BE2C (cell line): ENCODE results near the gene GAB4. TPM values are rescaled to one million over a fixed set of nuclear protein-coding genes. Genes with fewer than 3 reads are reported as not detected.

Experiments used
- DNase-seq: peaks from one replicate; pipeline ENCODE4 v3.0.0-alpha.2; 2020
- H3K27me3 ChIP-seq: fragments of 250-450 bp; sonication (Bioruptor Pico); 2 replicates; pipeline ENCODE4 v1.5.1; 2020; ENCODE audit warnings: mild to moderate bottlenecking
- H3K36me3 ChIP-seq: fragments of 250-450 bp; sonication (Bioruptor Pico); 2 replicates; pipeline ENCODE4 v1.5.1; 2020; ENCODE audit warnings: mild to moderate bottlenecking
- H3K4me1 ChIP-seq: fragments of 250-450 bp; sonication (Bioruptor Pico); 2 replicates; pipeline ENCODE4 v1.5.1; 2020
- H3K4me3 ChIP-seq: 2 replicates; pipeline ENCODE4 v1.5.1; 2011; ENCODE audit warnings: low read depth, low read length
- H3K9me3 ChIP-seq: fragments of 250-450 bp; sonication (Bioruptor Pico); 2 replicates; pipeline ENCODE4 v1.5.1; 2020
- CTCF ChIP-seq: IDR thresholded peaks from 2 replicates; pipeline ENCODE4 v1.5.1; 2012; ENCODE audit warnings: mild to moderate bottlenecking, low read depth, low read length
- polyA plus RNA-seq: library from polyadenylated mRNA; unstranded; fragments of >200 nt; gene quantifications from one replicate; pipeline ENCODE4 v1.2.1, GENCODE V29; 2012; ENCODE audit warnings: low read depth, missing spikeins; ENCODE audit not compliant: insufficient read length, insufficient read depth

GAB4 gene
- polyA plus RNA-seq: not detected

- Histone ChIP-seq H3K27me3 (no peaks in the 10 kb centered on the region), H3K9me3 (no peaks in the 10 kb centered on the region; the same call in 1 of the 2 replicates), H3K4me3 (no peak within 1 kb of the TSS), H3K36me3 (no peaks in the 10 kb centered on the region), H3K4me1 (no peaks in the 10 kb centered on the region)
- no peak for TF ChIP-seq CTCF
- DNase-seq: no peak
These were observed at the start of gene GAB4 for GRCh38 chr22:17007852-17008731. Gene GAB4 (minus strand): TSS chr22:17008222. CDS start chr22:17008114, 108 bp downstream.

GRCh38 chr22:17056807-17057206, 48.8 kb upstream of the GAB4 start:
- DNase-seq: no peak
- H3K4me1 ChIP-seq: no peaks in the 10 kb centered on the region
- peaks cover 3% of the 10 kb centered on the region; the same call in 1 of the 2 replicates for H3K27me3 ChIP-seq
- H3K4me3 ChIP-seq: no peak overlapping the region
- TF ChIP-seq CTCF: no peak
- H3K36me3 ChIP-seq: no peaks in the 10 kb centered on the region
- H3K9me3 ChIP-seq: no peaks in the 10 kb centered on the region

GRCh38 chr22:17056058-17056457, 48.0 kb upstream of the GAB4 start:
- Histone ChIP-seq H3K36me3 (no peaks in the 10 kb centered on the region), H3K4me1 (no peaks in the 10 kb centered on the region), H3K27me3 (peaks cover 3% of the 10 kb centered on the region; the same call in 1 of the 2 replicates), H3K4me3 (no peak overlapping the region), H3K9me3 (no peaks in the 10 kb centered on the region)
- TF ChIP-seq CTCF: no peak
- DNase-seq: no peak

- H3K27me3 ChIP-seq: no peaks in the 10 kb centered on the region
- DNase-seq: no peak
- no peak for TF ChIP-seq CTCF
- no peaks in the 10 kb centered on the region for H3K9me3 ChIP-seq
- no peaks in the 10 kb centered on the region for H3K4me1 ChIP-seq
- H3K4me3 ChIP-seq: no peak overlapping the region
- no peaks in the 10 kb centered on the region for H3K36me3 ChIP-seq
These were observed 39.6 kb upstream of the GAB4 start for GRCh38 chr22:17047656-17048055.

GRCh38 chr22:17046566-17047348, 38.7 kb upstream of the GAB4 start:
- Histone ChIP-seq H3K9me3 (no peaks in the 10 kb centered on the region), H3K4me3 (no peak overlapping the region), H3K36me3 (no peaks in the 10 kb centered on the region), H3K4me1 (no peaks in the 10 kb centered on the region), H3K27me3 (no peaks in the 10 kb centered on the region)
- DNase-seq: no peak
- no peak for TF ChIP-seq CTCF
